HG03066 (cell line): ENCODE data around the gene NMNAT2.

ENCODE experiments used
- ATAC-seq: cut with Tn5 transposase; IDR thresholded peaks from one replicate; pipeline ENCODE4 v1.9.1; 2021; ENCODE audit warnings: low read depth; ENCODE audit not compliant: unreplicated experiment

The NMNAT2 gene

GRCh38 chr1:183223467-183223866 lies 194.7 kb downstream of the NMNAT2 start:
- ATAC-seq = no peak

- no peak for ATAC-seq
Observed at GRCh38 chr1:183222909-183223308, 195.3 kb downstream of the NMNAT2 start.

- no peak for ATAC-seq
Observed at GRCh38 chr1:183219616-183220009, 198.6 kb downstream of the NMNAT2 start.

GRCh38 chr1:183218971-183219615 lies 199.1 kb downstream of the NMNAT2 start:
- ATAC-seq = no peak

GRCh38 chr1:183218027-183218618 lies 200.1 kb downstream of the NMNAT2 start:
- no peak for ATAC-seq

GRCh38 chr1:183215936-183216335 lies 202.2 kb downstream of the NMNAT2 start:
- ATAC-seq = no peak

- no peak for ATAC-seq
Observed at GRCh38 chr1:183215076-183215720, 203.0 kb downstream of the NMNAT2 start.

GRCh38 chr1:183214021-183214970 lies 203.9 kb downstream of the NMNAT2 start:
- no peak for ATAC-seq

- ATAC-seq = no peak
Observed at GRCh38 chr1:183212870-183213269, 205.3 kb downstream of the NMNAT2 start.

GRCh38 chr1:183210681-183211080 lies 207.5 kb downstream of the NMNAT2 start:
- no peak for ATAC-seq

GRCh38 chr1:183209533-183210158 lies 208.5 kb downstream of the NMNAT2 start:
- ATAC-seq = no peak

GRCh38 chr1:183206538-183207122 lies 211.6 kb downstream of the NMNAT2 start:
- no peak for ATAC-seq

- ATAC-seq = no peak
Observed at GRCh38 chr1:183205196-183205781, 212.9 kb downstream of the NMNAT2 start.

GRCh38 chr1:183203094-183203493 lies 215.1 kb downstream of the NMNAT2 start:
- ATAC-seq = no peak

- ATAC-seq = no peak
Observed at GRCh38 chr1:183200451-183200850, 217.7 kb downstream of the NMNAT2 start.

- ATAC-seq = no peak
Observed at GRCh38 chr1:183199304-183199703, 218.9 kb downstream of the NMNAT2 start.

GRCh38 chr1:183198463-183198862 lies 219.7 kb downstream of the NMNAT2 start:
- no peak for ATAC-seq
